Subcutaneous abdominal adipose tissue (tissue), 5 donors: ENCODE measurements around the gene TRIM24.
"Not testable (repeated sequence)": the region's sequence is repeated elsewhere in the genome, so short reads cannot be mapped to it uniquely, and the experiment has no call there.

Source experiments
- H3K27ac ChIP-seq: one replicate; pipeline ENCODE4 v1.7.0; 2013; ENCODE audit warnings: low read depth, mild to moderate bottlenecking, inconsistent platforms, low read length, moderate library complexity
- H3K27me3 ChIP-seq, 5 donors: one replicate each; pipeline ENCODE4 v1.7.0; 2013; ENCODE audit warnings: low read length in 5 of 5, inconsistent platforms in 1 of 5; ENCODE audit not compliant: control insufficient read depth in 5 of 5, insufficient read depth in 4 of 5
- H3K36me3 ChIP-seq, 5 donors: one replicate each; pipeline ENCODE4 v1.7.0; 2013; ENCODE audit warnings: low read length in 5 of 5; ENCODE audit not compliant: control insufficient read depth in 5 of 5, insufficient read depth in 5 of 5
- H3K4me1 ChIP-seq, 5 donors: one replicate each; pipeline ENCODE4 v1.7.0; 2013; ENCODE audit warnings: low read length in 5 of 5, mild to moderate bottlenecking in 3 of 5, moderate library complexity in 1 of 5; ENCODE audit not compliant: control insufficient read depth in 5 of 5, insufficient read depth in 5 of 5
- H3K4me3 ChIP-seq, 5 donors: one replicate each; pipeline ENCODE4 v1.7.0; 2013; ENCODE audit warnings: low read length in 5 of 5, low read depth in 1 of 5
- H3K9ac ChIP-seq, 5 donors: one replicate each; pipeline ENCODE4 v1.7.0; 2013; ENCODE audit warnings: low read length in 5 of 5, mild to moderate bottlenecking in 4 of 5, moderate library complexity in 3 of 5
- H3K9me3 ChIP-seq, 5 donors: one replicate each; pipeline ENCODE4 v1.7.0; 2013; ENCODE audit warnings: low read length in 5 of 5; ENCODE audit not compliant: control insufficient read depth in 5 of 5
- donor health status: healthy.
- donor health status: healthy.
- donor health status: healthy.
- donor health status: healthy.
- donor health status: healthy.

TRIM24 gene

DNA sequence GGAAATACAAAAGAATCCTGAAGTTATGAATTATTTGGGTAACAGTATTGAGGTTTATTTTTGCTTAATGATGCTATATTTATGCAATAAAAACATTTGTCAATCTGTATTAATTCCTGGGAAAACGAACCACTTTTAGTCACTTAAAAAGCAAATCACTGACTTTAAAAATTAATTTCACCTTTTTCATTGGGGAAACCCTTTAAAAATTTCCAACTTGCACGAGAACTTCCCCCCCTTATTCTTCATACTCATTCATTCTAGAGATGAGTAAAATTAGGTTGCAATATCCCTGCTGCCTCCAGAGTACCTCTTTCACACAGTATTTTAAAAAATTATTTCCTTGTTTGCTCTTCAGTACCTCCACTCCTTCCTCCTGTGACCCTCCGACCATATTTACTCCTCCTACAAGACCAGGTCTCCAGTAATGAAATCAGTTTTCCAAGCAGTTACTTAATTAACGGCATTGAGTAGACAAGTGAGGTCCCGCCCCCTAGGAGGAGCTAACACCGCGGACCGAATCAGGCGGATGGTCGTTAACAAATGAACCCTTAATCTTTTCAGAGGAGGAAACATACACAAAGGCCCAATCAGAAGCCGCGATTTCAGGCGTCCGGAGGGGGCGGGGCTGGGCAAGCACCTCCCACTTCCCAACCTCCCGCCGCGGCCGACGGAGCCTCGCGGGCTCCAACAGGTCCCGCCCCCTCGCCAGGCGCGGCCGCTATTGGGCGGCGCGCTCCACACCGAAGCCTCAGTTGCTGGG, 465 bp upstream of the TRIM24 start:
- Histone ChIP-seq H3K4me3 (peak overlapping the region; percentile 57 to 74 (median 68)), H3K9ac (peak overlapping the region in 2 of 5 donors; percentile 48 to 68), H3K27ac (no peak overlapping the region)

DNA sequence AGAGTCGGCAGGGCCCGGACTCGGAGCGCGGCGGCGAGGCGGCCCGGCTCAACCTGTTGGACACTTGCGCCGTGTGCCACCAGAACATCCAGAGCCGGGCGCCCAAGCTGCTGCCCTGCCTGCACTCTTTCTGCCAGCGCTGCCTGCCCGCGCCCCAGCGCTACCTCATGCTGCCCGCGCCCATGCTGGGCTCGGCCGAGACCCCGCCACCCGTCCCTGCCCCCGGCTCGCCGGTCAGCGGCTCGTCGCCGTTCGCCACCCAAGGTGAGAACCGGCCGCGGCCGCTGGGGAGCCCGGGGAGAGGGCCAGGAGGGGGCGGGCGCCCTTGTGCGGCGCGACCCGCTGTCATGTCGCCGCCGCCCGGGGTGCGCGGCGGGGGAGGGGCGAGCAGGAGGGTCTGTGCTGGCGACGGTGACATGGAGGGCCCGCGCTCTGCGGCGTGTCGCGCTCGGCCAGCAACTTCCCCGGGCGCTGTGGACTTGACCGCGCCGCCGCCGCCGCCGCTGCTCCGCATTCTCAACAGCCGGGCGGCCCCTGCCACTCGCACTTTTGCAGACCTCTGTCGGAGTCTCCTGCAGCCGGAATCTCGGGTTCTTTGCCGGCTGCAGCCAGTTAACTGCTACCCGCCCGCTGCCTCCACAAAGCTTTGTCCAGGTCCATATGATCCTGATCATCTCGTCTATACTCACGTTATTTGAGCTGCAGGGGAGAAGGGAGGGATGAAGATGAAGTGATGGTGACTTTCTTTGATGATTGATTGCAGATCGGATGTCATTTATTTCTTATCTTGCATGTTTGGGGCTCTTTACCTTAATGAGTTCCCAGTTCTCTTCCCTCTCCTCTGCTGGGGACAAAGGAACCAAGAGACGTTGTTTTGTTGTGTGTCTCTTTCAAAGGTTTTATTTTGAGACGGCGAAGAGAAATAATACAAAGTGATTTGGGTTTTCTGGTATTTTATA, 869 bp downstream of the TRIM24 start:
- no peaks in the 10 kb centered on the region for H3K9me3 ChIP-seq
- peak overlapping the region; percentile 79 to 93 (median 84) for H3K4me3 ChIP-seq
- peak overlapping the region; percentile 74 to 90 (median 81) for H3K9ac ChIP-seq
- peaks cover 4 to 18% (median 14%) of the 10 kb centered on the region in 5 donors for H3K4me1 ChIP-seq
- peak overlapping the region; percentile 74 for H3K27ac ChIP-seq
- H3K27me3 ChIP-seq: no peaks in the 10 kb centered on the region
- H3K36me3 ChIP-seq: no peaks in the 10 kb centered on the region

More for the DNA sequence above, 465 bp upstream of the TRIM24 start:
- H3K36me3 ChIP-seq: no peaks in the 10 kb centered on the region
- H3K27me3 ChIP-seq: no peaks in the 10 kb centered on the region
- H3K4me1 ChIP-seq: peaks cover 4 to 18% (median 14%) of the 10 kb centered on the region in 5 donors
- no peaks in the 10 kb centered on the region for H3K9me3 ChIP-seq

DNA sequence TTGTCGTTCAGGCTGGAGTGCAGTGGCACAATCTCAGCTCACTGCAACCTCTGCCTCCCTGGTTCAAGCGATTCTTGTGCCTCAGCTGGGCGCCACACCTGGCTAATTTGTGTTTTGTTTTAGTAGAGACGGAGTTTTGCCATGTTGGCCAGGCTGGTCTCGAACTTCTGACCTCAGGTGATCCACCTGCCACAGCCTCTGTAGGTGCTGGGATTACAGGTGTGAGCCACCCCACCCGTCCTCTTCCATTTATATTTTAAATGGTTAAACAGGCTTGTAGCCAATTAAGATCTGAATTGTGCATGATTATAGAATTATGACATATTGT, 3.2 kb downstream of the TRIM24 start:
- not testable (repeated sequence) for H3K36me3 ChIP-seq, H3K27ac ChIP-seq, H3K4me3 ChIP-seq, H3K27me3 ChIP-seq, H3K9ac ChIP-seq, H3K9me3 ChIP-seq
- H3K4me1 ChIP-seq: peaks cover 4 to 18% (median 14%) of the 10 kb centered on the region in 5 donors

DNA sequence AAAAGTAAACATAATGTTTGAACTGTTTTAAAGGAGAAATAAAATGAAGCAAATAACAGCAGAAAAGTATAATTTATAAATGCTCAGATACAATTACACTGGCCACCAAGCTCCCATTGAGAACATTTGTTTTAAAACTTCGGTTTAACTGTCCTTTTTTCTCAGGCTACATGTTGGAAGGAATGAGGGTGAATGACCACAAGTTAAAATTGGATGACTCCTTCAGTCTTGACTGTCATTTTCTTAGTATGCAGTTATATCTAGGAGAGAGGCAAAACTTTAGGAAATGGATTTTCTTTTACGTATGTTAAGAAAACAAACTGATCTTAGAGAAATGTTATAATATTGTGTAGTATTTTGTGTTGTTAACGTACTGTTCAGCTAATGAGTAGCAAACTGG, 5.0 kb downstream of the TRIM24 start:
- Histone ChIP-seq H3K27me3 (no peaks in the 10 kb centered on the region), H3K27ac (no peak overlapping the region), H3K9me3 (no peaks in the 10 kb centered on the region), H3K4me3 (no peak overlapping the region), H3K36me3 (no peaks in the 10 kb centered on the region), H3K4me1 (peaks cover 7 to 19% (median 17%) of the 10 kb centered on the region in 5 donors), H3K9ac (no peak overlapping the region)

DNA sequence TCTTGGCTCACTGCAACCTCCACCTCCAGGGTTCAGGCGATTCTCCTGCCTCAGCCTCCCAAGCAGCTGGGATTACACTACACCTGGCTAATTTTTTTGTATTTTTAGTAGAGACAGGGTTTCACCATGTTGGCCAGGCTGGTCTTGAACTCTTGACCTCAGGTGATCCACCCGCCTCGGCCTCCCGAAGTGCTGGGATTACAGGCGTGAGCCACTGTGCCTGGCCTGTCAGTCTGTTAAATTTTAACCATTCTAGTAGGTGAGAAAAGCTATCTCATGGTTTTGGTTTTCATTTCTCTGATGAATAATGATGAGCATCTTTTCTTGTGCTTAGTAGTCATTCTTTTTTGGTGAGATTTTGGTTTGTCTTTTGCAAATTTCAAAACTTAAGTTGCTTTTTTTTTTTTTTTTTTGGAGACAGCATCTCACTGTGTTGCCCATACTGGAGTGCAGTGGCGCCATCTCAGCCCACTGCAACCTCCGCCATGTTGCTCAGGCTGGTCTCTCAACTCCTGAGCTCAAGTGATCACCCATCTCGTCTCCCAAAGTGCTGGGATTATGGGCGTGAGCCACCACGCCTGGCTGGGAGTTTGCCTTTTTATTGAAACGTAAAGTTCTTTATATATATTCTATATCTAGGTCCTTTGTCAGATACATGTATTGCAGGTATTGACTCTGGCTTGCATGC, 6.2 kb downstream of the TRIM24 start:
- H3K36me3 ChIP-seq, H3K9ac ChIP-seq, H3K4me3 ChIP-seq, H3K27me3 ChIP-seq, H3K27ac ChIP-seq, H3K9me3 ChIP-seq: not testable (repeated sequence)
- peaks cover 7 to 17% (median 15%) of the 10 kb centered on the region in 5 donors for H3K4me1 ChIP-seq

DNA sequence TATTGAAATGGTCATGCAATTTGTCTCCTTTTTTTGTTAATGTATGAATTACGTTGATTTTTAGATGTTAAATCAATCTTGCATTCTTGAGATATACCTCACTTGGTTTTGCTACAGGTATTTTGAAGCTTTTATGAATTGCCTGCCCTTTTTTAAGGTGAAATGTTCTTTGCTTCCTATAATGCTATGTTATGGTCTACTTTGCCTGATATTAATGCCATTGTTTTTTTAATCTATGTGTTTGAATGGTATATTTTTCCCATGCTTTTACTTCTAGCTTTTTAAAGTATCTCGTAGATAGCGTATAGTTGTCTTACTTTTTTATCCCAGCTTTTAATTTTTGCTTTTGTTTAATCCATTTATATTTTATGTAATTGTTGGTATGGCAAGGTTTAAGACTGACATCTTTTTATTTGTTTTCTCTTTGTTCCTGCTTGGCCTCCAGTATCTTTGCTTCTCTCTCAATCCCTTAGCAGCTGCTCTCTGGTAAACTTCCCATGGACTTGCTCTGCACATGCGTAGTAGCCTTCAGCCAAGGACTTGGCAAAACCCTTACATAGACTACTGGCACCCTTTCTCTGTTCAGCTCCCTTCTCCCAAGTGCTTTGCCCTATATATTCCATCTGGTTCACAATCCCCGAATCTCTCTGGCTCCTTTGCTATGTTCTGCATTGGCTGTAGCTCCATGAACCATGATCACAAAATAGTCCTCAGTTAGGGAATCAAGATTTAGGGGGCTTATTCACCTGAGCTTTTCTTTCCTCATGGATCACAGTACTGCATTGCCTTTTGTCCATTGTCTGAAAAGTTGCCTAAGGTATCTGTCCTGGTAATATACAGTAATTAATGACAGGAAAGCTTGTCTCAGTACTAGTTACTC, 8.4 kb downstream of the TRIM24 start:
- Histone ChIP-seq H3K4me3 (no peak overlapping the region), H3K9me3 (no peaks in the 10 kb centered on the region), H3K9ac (no peak overlapping the region), H3K27me3 (no peaks in the 10 kb centered on the region), H3K4me1 (peaks cover 3 to 7% (median 5%) of the 10 kb centered on the region in 5 donors), H3K27ac (no peak overlapping the region), H3K36me3 (no peaks in the 10 kb centered on the region)

DNA sequence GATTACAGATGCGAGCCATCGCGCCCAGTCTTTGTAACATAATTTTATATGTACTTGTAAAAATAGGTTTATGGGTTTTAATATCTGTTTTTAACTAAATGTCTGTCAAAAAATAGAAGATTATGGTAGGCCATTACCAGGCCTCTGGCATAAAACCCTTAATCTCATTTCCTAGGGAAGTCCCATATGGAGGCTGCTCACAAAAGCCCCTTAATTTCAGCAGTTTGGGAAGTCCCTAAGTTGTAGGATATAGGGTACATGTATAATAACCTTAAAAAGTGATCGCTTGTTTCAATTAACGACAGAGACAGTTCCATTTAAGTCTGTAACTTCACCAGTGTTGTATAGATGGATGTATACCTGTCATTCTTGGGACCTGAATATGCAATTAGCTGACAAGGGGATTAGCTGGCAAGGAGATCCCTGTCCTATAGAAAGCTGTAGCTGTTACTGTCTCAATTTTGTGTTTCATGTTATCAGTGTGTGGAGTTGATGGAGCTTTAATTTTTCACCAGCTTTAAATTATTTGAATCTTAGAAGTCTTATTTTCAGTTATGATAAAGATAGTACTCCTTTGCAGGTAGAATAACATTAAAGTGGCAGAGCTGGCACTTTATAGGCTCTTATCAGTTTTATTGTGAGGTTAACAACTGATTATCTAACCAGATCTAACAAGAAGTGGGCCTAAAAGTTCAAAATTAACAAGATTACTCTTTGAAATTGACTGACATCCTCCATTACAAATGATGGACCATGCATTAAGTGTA, 10.5 kb downstream of the TRIM24 start:
- H3K4me1 ChIP-seq: peaks cover 3 to 15% (median 6%) of the 10 kb centered on the region in 5 donors

DNA sequence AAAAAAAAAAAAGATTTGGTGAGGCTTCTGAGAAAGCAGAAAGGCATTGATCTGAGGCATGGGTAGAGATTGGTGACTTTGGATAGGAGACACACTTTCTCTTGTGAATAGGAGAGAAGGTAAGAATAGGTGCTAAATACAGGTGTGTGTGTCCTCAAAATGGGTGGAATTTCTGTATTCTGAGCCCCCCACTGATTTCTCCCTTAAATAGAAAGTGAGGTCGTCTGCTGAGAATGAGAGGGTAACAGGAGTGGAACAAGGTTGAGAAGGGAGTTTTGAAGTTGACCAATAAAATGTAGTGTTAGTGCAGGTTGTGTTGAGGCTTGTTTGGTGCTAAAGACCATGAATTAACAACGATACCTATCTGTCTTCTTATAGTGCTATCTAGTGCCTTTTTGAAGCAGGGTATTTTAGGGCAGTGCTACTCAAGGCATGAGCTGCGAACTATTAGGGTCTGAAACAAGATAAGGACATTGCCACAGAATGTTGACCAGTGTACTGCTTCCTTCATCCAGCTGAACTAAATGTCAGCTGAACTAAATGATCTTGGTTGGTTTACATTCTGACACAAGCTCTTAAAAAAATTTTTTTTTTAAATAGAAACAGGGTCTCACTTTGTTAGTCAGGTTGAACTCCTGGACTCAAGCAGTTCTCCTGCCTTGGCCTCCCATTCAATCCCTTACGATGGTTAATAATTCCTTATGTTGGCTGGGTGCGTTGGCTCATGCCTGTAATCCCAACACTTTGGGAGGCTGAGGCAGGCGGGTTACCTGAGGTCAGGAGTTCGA, 12.4 kb downstream of the TRIM24 start:
- Histone ChIP-seq H3K27ac (no peak overlapping the region), H3K36me3 (no peaks in the 10 kb centered on the region), H3K9ac (no peak overlapping the region), H3K4me3 (no peak overlapping the region), H3K4me1 (peaks cover 3 to 16% (median 6%) of the 10 kb centered on the region in 5 donors), H3K9me3 (no peaks in the 10 kb centered on the region), H3K27me3 (no peaks in the 10 kb centered on the region)

More for the DNA sequence above, 10.5 kb downstream of the TRIM24 start:
- Histone ChIP-seq H3K9ac (no peak overlapping the region), H3K4me3 (no peak overlapping the region), H3K36me3 (no peaks in the 10 kb centered on the region), H3K27me3 (no peaks in the 10 kb centered on the region), H3K9me3 (no peaks in the 10 kb centered on the region), H3K27ac (no peak overlapping the region)
